Measurements from ENCODE around the gene SLC22A3. TPM values are rescaled to one million over a fixed set of nuclear protein-coding genes. Genes with fewer than 3 reads are reported as not detected.

Gene SLC22A3
- total RNA-seq, 1 donor from 2014 or later = not detected

DNA sequence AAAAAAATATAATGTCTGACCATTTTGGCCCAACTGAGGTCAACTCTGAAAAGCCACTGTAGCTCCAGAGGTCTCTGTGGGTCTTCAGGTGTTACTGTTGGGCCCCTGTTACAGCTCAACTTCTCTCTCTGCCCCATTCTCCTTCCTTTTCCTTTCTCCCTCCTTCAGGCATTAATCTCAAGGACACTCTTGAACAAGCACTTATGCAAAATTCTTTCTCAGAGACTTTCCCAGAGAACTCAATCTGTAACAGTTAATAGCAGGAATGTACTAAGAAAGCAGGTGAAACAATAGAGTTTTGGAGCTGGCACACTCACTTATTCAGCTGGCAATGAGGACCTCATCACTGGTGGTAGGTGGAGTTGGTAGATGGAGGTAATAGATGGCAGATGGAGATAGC, 31.9 kb upstream of the SLC22A3 start:
- intact Hi-C loops (cut with micrococcal nuclease) = no loop called here
- peaks cover 32% of the 10 kb centered on the region for H3K9me3 Mint-ChIP-seq
- DNase-seq = no peak
- H3K27me3 Mint-ChIP-seq = no peaks in the 10 kb centered on the region
- ATAC-seq (ENCODE audit: low read depth) = no peak
- no peak overlapping the region for H3K4me3 Mint-ChIP-seq
- no peak overlapping the region for H3K27ac Mint-ChIP-seq
- CTCF ChIA-PET = no interaction called here
- no peaks in the 10 kb centered on the region for H3K36me3 Mint-ChIP-seq (ENCODE audit: low read depth)
- H3K4me1 Mint-ChIP-seq = no peaks in the 10 kb centered on the region
- POLR2A ChIA-PET = no interaction called here
- TF ChIP-seq, protein P1, sequence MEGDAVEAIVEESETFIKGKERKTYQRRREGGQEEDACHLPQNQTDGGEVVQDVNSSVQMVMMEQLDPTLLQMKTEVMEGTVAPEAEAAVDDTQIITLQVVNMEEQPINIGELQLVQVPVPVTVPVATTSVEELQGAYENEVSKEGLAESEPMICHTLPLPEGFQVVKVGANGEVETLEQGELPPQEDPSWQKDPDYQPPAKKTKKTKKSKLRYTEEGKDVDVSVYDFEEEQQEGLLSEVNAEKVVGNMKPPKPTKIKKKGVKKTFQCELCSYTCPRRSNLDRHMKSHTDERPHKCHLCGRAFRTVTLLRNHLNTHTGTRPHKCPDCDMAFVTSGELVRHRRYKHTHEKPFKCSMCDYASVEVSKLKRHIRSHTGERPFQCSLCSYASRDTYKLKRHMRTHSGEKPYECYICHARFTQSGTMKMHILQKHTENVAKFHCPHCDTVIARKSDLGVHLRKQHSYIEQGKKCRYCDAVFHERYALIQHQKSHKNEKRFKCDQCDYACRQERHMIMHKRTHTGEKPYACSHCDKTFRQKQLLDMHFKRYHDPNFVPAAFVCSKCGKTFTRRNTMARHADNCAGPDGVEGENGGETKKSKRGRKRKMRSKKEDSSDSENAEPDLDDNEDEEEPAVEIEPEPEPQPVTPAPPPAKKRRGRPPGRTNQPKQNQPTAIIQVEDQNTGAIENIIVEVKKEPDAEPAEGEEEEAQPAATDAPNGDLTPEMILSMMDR (IDR thresholded peaks at IDR 0.05) = no peak

DNA sequence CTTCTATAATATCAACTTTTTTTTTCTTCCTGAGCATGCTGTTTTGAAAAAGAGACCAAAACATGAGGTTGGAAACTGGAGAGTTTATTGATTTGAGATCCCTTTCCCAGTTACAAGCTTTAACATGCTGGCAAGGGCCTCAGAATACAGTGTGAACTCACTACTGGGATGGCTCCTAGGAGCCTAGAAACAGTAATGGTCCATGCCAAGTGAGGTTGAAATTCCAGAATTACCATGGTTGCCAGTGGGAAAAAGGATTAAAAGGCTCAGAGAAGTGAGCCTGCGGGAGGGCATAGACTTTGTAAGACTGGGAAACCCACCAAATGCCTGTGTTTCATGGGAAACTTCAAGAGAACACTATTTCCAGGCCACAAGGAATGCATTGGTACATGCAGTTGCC, 28.9 kb upstream of the SLC22A3 start:
- H3K27ac Mint-ChIP-seq = no peak overlapping the region
- DNase-seq = no peak
- peaks cover 18% of the 10 kb centered on the region for H3K9me3 Mint-ChIP-seq
- TF ChIP-seq, protein P1 (IDR thresholded peaks at IDR 0.05) = no peak
- no peak overlapping the region for H3K4me3 Mint-ChIP-seq
- no peaks in the 10 kb centered on the region for H3K4me1 Mint-ChIP-seq
- CTCF ChIA-PET = interaction anchor here (0.7 kb wide), 1 partner anchor 214 kb away, joined by 3 read pairs; no protein-coding TSS in a partner anchor
- no peaks in the 10 kb centered on the region for H3K27me3 Mint-ChIP-seq
- intact Hi-C loops (cut with micrococcal nuclease) = no loop called here
- no peak for ATAC-seq (ENCODE audit: low read depth)
- no peaks in the 10 kb centered on the region for H3K36me3 Mint-ChIP-seq (ENCODE audit: low read depth)
- POLR2A ChIA-PET = no interaction called here

DNA sequence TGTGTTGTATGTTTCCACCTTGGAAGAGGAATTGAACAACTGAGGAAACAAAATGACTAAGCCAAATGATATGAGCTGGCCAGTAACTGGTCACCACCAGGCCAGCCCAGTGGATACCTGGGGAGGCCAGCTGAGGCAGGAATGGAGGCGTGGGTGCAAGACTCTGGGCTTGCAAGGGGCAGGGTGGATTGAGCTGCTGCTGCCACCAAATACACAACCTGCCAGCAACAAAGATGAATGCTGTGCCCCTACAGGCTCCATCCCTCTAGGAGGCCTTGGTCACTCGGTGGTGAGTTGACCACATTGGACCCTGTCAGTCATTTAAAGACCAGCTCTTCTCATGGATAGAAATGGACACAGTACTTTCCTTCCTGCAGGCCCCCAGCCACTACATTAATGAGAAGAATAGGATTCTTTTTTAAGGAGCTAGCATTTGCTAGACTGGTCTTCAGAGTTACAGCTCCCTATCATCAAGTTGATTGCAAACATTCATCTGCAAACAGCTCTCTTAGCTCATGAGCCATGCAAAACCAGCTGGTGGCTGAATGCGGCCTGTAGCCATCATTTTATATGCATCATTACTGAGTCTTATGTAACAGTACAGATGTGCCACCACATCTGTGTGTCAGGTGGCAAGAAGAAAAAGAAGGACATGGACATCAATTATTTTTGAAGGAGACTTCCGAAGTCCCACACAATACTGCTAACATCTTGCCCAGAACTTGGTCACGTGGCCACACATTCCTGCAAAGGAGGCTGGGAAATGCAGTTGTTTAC, 26.3 kb upstream of the SLC22A3 start:
- H3K36me3 Mint-ChIP-seq (ENCODE audit: low read depth) = no peaks in the 10 kb centered on the region
- no peak overlapping the region for H3K27ac Mint-ChIP-seq
- TF ChIP-seq, protein P1 (IDR thresholded peaks at IDR 0.05) = no peak
- H3K4me3 Mint-ChIP-seq = no peak overlapping the region
- H3K9me3 Mint-ChIP-seq = peaks cover 14% of the 10 kb centered on the region
- peaks cover 2% of the 10 kb centered on the region for H3K27me3 Mint-ChIP-seq
- intact Hi-C loops (cut with micrococcal nuclease) = no loop called here
- POLR2A ChIA-PET = no interaction called here
- ATAC-seq (ENCODE audit: low read depth) (no peak), DNase-seq (no peak)
- CTCF ChIA-PET = no interaction called here
- H3K4me1 Mint-ChIP-seq = no peaks in the 10 kb centered on the region

DNA sequence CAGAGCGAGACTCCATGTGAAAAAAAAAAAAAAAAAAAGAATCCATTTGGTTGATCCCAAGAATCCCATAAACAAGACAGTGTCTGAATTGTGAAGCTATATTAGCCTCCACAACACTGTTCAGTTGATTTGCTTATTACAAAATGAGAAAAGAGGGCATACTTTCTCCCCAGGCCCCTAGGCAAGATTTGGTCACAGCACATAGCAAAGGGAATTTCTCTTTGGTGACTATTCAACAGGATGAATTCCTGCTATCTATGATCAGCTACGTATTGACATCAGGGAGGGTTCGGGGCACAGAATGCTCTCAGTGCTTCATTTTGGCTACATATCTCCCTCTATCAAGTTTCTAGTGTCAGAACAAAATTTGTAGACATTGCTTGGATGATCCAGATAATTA, 20.2 kb upstream of the SLC22A3 start:
- no peak overlapping the region for H3K27ac Mint-ChIP-seq
- H3K27me3 Mint-ChIP-seq = peaks cover 2% of the 10 kb centered on the region
- H3K9me3 Mint-ChIP-seq = no peaks in the 10 kb centered on the region
- H3K4me3 Mint-ChIP-seq = no peak overlapping the region
- H3K36me3 Mint-ChIP-seq (ENCODE audit: low read depth) = no peaks in the 10 kb centered on the region
- DNase-seq = no peak
- intact Hi-C loops (cut with micrococcal nuclease) = no loop called here
- ChIA-PET POLR2A (no interaction called here), CTCF (no interaction called here)
- TF ChIP-seq, protein P1 (IDR thresholded peaks at IDR 0.05) = no peak
- no peaks in the 10 kb centered on the region for H3K4me1 Mint-ChIP-seq
- ATAC-seq (ENCODE audit: low read depth) = no peak

DNA sequence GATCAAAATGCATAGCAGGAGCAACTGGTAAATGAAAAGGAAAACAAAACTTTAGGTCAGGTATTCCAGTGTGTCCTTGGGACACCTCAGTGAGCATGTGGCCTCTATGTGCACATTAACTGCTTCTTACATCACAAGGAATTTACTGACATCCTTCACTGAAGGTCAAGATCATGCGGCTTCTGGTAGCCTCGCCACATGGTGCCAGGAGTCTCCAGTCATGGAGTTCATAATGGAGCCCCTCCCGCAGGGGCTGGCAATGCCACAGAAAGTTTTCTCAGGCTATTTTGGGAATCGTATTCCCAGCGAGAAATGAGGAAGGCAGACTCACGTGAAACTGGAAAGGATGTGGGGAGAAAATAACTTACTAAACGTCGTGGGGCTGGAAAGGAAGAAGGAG, 19.7 kb upstream of the SLC22A3 start:
- peaks cover 3% of the 10 kb centered on the region for H3K27me3 Mint-ChIP-seq
- no peaks in the 10 kb centered on the region for H3K9me3 Mint-ChIP-seq
- H3K4me1 Mint-ChIP-seq = no peaks in the 10 kb centered on the region
- no peak for DNase-seq
- no peak overlapping the region for H3K27ac Mint-ChIP-seq
- intact Hi-C loops (cut with micrococcal nuclease) = no loop called here
- CTCF ChIA-PET = no interaction called here
- no peaks in the 10 kb centered on the region for H3K36me3 Mint-ChIP-seq (ENCODE audit: low read depth)
- POLR2A ChIA-PET = no interaction called here
- no peak overlapping the region for H3K4me3 Mint-ChIP-seq
- ATAC-seq (ENCODE audit: low read depth) = no peak
- TF ChIP-seq, protein P1 (IDR thresholded peaks at IDR 0.05) = no peak
